Right cardiac atrium (tissue), 5 donors: ENCODE results near the gene ANKRD44. TPM values are rescaled to one million over a fixed set of nuclear protein-coding genes. Genes with fewer than 3 reads are reported as not detected.

Experiments
- ATAC-seq, 2 donors: fragments of 200-7000 bp; cut with Tn5 transposase; one replicate each; pipeline versions ENCODE4 v1.8.0 to v1.9.1; 2020; ENCODE audit warnings: moderate library complexity in 2 of 2, mild to moderate bottlenecking in 1 of 2
- DNase-seq, 3 donors: peaks; one replicate each; pipeline ENCODE4 v3.0.0-alpha.2; 2020
- H3K27ac ChIP-seq: one replicate; pipeline ENCODE4 v1.5.1; 2013; ENCODE audit warnings: mild to moderate bottlenecking, low read length, control low read depth, moderate library complexity
- H3K27me3 ChIP-seq: one replicate; pipeline ENCODE4 v1.6.1; 2013; ENCODE audit not compliant: control insufficient read depth, insufficient read depth
- H3K4me1 ChIP-seq: one replicate; pipeline ENCODE4 v1.6.1; 2013; ENCODE audit warnings: low read length; ENCODE audit not compliant: control insufficient read depth, insufficient read depth
- H3K4me3 ChIP-seq: one replicate; pipeline ENCODE4 v1.5.1; 2013; ENCODE audit warnings: low read length, control low read depth
- H3K9me3 ChIP-seq: one replicate; pipeline ENCODE4 v1.6.1; 2013; ENCODE audit warnings: low read length; ENCODE audit not compliant: control insufficient read depth
- WGBS: extraction: QIAGEN DNeasy Blood & Tissue Kit; methylation state at CpG from one replicate; pipeline ENCODE4 v1.1.7; 2013; 5-methylcytosine and 5-hydroxymethylcytosine counted together
- intact Hi-C, 4 donors: fragments of 100-400 bp; cut with DNase I; formaldehyde crosslinking; loops; one replicate each; pipeline versions ENCODE4 v1.11.0 to v1.14.0; 2022 to 2023
- polyA plus RNA-seq: library from polyadenylated mRNA; stranded (reverse); fragments of 200-250 nt; gene quantifications from one replicate; pipeline ENCODE4 v1.2.3, GENCODE V29; 2013
- total RNA-seq, 4 donors: library from RNA; stranded (reverse); fragmentation: NEBNext Ultra II Directional; extraction: Animal tissue kit (Norgen Biotek cat#: 25700); gene quantifications; one replicate each; pipeline ENCODE4 v1.2.1, GENCODE V29; 2021
- donor health status: healthy with polysubstance abuse.
- donor health status: DM: no; HTN: yes; CAD: no.
- donor health status: DM: no; HTN: no; CAD: no.
- donor health status: DM: no; HTN: yes; CAD: no; lungs with severe emphysema.
- donor health status: DM: yes; HTN: yes; CAD: no.

ANKRD44 gene
- total and polyA plus RNA-seq, 5 donors, result 4.8 to 18.8 (median 14.3) TPM

- Histone ChIP-seq H3K9me3 (no peaks in the 10 kb centered on the region), H3K27me3 (no peaks in the 10 kb centered on the region), H3K4me3 (no peak overlapping the region), H3K27ac (no peak overlapping the region), H3K4me1 (peaks cover 2% of the 10 kb centered on the region)
- WGBS, result 56% methylated on average over 5 of the region's 5 CpGs
- DNase-seq (no peak), ATAC-seq (no peak)
- intact Hi-C loops, result no loop called here
These were observed 221.9 kb downstream of the ANKRD44 start for GRCh38 chr2:197088694-197089093.

GRCh38 chr2:197086500-197086899, 224.1 kb downstream of the ANKRD44 start:
- H3K27me3 ChIP-seq, result no peaks in the 10 kb centered on the region
- no peak overlapping the region for H3K27ac ChIP-seq
- ATAC-seq, result peak in 1 of 2 donors; percentile 43
- DNase-seq, result no peak
- 56% methylated on average over 4 of the region's 4 CpGs for WGBS
- H3K9me3 ChIP-seq, result no peaks in the 10 kb centered on the region
- intact Hi-C loops, result no loop called here
- peaks cover 2% of the 10 kb centered on the region for H3K4me1 ChIP-seq
- no peak overlapping the region for H3K4me3 ChIP-seq

- intact Hi-C loops, result no loop called here
- no peak overlapping the region for H3K4me3 ChIP-seq
- no peaks in the 10 kb centered on the region for H3K9me3 ChIP-seq
- 96% methylated on average over 5 of the region's 5 CpGs for WGBS
- H3K4me1 ChIP-seq, result peaks cover 5% of the 10 kb centered on the region
- H3K27ac ChIP-seq, result no peak overlapping the region
- DNase-seq, result no peak
- no peaks in the 10 kb centered on the region for H3K27me3 ChIP-seq
- ATAC-seq, result no peak
These were observed 224.9 kb downstream of the ANKRD44 start for GRCh38 chr2:197085665-197086064.

- intact Hi-C loops, result no loop called here
- no peak for DNase-seq
- no peak overlapping the region for H3K4me3 ChIP-seq
- peaks cover 6% of the 10 kb centered on the region for H3K4me1 ChIP-seq
- no peaks in the 10 kb centered on the region for H3K27me3 ChIP-seq
- ATAC-seq, result no peak
- 80% methylated on average over 4 of the region's 4 CpGs for WGBS
- H3K9me3 ChIP-seq, result no peaks in the 10 kb centered on the region
- H3K27ac ChIP-seq, result no peak overlapping the region
These were observed 229.3 kb downstream of the ANKRD44 start for GRCh38 chr2:197081294-197081693.

GRCh38 chr2:197080578-197081216, 229.9 kb downstream of the ANKRD44 start:
- H3K9me3 ChIP-seq, result no peaks in the 10 kb centered on the region
- no peaks in the 10 kb centered on the region for H3K27me3 ChIP-seq
- intact Hi-C loops, result no loop called here
- no peak overlapping the region for H3K27ac ChIP-seq
- peak in 1 of 2 donors; percentile 26 for ATAC-seq
- 75% methylated on average over 7 of the region's 7 CpGs for WGBS
- no peak for DNase-seq
- no peak overlapping the region for H3K4me3 ChIP-seq
- peaks cover 6% of the 10 kb centered on the region for H3K4me1 ChIP-seq

GRCh38 chr2:197079832-197080555, 230.6 kb downstream of the ANKRD44 start:
- H3K9me3 ChIP-seq, result no peaks in the 10 kb centered on the region
- 61% methylated on average over 6 of the region's 6 CpGs for WGBS
- H3K27ac ChIP-seq, result no peak overlapping the region

GRCh38 chr2:197079414-197079813, 231.2 kb downstream of the ANKRD44 start:
- Histone ChIP-seq H3K4me3 (no peak overlapping the region), H3K9me3 (no peaks in the 10 kb centered on the region), H3K27me3 (no peaks in the 10 kb centered on the region), H3K27ac (no peak overlapping the region), H3K4me1 (peaks cover 6% of the 10 kb centered on the region)
- 56% methylated on average over 3 of the region's 3 CpGs for WGBS
- ATAC-seq (peak in 1 of 2 donors; percentile 55), DNase-seq (no peak)
- intact Hi-C loops, result no loop called here

More at GRCh38 chr2:197079832-197080555, 230.6 kb downstream of the ANKRD44 start:
- ATAC-seq (peak; percentile 66 to 85), DNase-seq (peak in 2 of 3 donors; percentile 28 to 76)
- Histone ChIP-seq H3K27me3 (no peaks in the 10 kb centered on the region), H3K4me3 (no peak overlapping the region), H3K4me1 (peaks cover 6% of the 10 kb centered on the region)
- intact Hi-C loops, result no loop called here

- no peak overlapping the region for H3K27ac ChIP-seq
- H3K27me3 ChIP-seq, result no peaks in the 10 kb centered on the region
- intact Hi-C loops, result no loop called here
- no peaks in the 10 kb centered on the region for H3K9me3 ChIP-seq
- DNase-seq, result no peak
- H3K4me1 ChIP-seq, result peaks cover 8% of the 10 kb centered on the region
- WGBS, result 90% methylated on average over 4 of the region's 4 CpGs
- ATAC-seq, result no peak
- no peak overlapping the region for H3K4me3 ChIP-seq
These were observed 232.0 kb downstream of the ANKRD44 start for GRCh38 chr2:197078535-197078934.

- DNase-seq (no peak), ATAC-seq (no peak)
- peak overlapping the region; percentile 45 for H3K27ac ChIP-seq
- WGBS, result 26% methylated on average over 2 of the region's 2 CpGs
- H3K27me3 ChIP-seq, result no peaks in the 10 kb centered on the region
- intact Hi-C loops, result no loop called here
- H3K4me3 ChIP-seq, result no peak overlapping the region
- H3K9me3 ChIP-seq, result no peaks in the 10 kb centered on the region
- H3K4me1 ChIP-seq, result peaks cover 9% of the 10 kb centered on the region
These were observed 233.2 kb downstream of the ANKRD44 start for GRCh38 chr2:197077336-197077735.

GRCh38 chr2:197076652-197077051, 233.9 kb downstream of the ANKRD44 start:
- Histone ChIP-seq H3K9me3 (no peaks in the 10 kb centered on the region), H3K4me3 (no peak overlapping the region), H3K27me3 (no peaks in the 10 kb centered on the region), H3K27ac (no peak overlapping the region), H3K4me1 (peaks cover 9% of the 10 kb centered on the region)
- ATAC-seq, result no peak
- no peak for DNase-seq
- intact Hi-C loops, result no loop called here
- 0% methylated on average over 1 of the region's 1 CpG for WGBS

- peaks cover 8% of the 10 kb centered on the region for H3K4me1 ChIP-seq
- intact Hi-C loops, result no loop called here
- no peak for DNase-seq
- 92% methylated on average over 7 of the region's 7 CpGs for WGBS
- ATAC-seq, result no peak
- H3K4me3 ChIP-seq, result no peak overlapping the region
- H3K9me3 ChIP-seq, result no peaks in the 10 kb centered on the region
- no peaks in the 10 kb centered on the region for H3K27me3 ChIP-seq
- no peak overlapping the region for H3K27ac ChIP-seq
These were observed 234.7 kb downstream of the ANKRD44 start for GRCh38 chr2:197075754-197076337.
